GM23338 (cell line): ENCODE results near the gene MAST4. TPM values are rescaled to one million over a fixed set of nuclear protein-coding genes. Genes with fewer than 3 reads are reported as not detected.

Source experiments
- ATAC-seq: fragments of 200-7000 bp; cut with Tn5 transposase; 3 replicates; pipeline ENCODE4 v1.9.1; 2020
- DNase-seq: peaks from one replicate; pipeline ENCODE4 v3.0.0-alpha.2; 2015; ENCODE audit warnings: low spot score
- H2AFZ ChIP-seq: fragments of 200-600 bp; sonication (generic); 2 replicates; pipeline ENCODE4 v1.8.0; 2016; ENCODE audit warnings: antibody characterized with exemption, mild to moderate bottlenecking, moderate library complexity
- H3F3A ChIP-seq: fragments of 200-600 bp; sonication (generic); replicated peaks from 2 replicates; pipeline ENCODE4 v1.8.0; 2017; ENCODE audit warnings: antibody characterized with exemption, mixed run types, low read depth
- H3K27ac ChIP-seq: fragments of 200-600 bp; sonication (generic); 2 replicates; pipeline ENCODE4 v1.6.1; 2016; ENCODE audit warnings: low read depth
- H3K27me3 ChIP-seq: fragments of 200-600 bp; sonication (generic); 2 replicates; pipeline ENCODE4 v1.8.0; 2016; ENCODE audit warnings: mild to moderate bottlenecking, mixed run types, moderate library complexity; ENCODE audit not compliant: insufficient read depth
- H3K36me3 ChIP-seq: fragments of 200-600 bp; sonication (generic); 2 replicates; pipeline ENCODE4 v1.8.0; 2016; ENCODE audit warnings: mild to moderate bottlenecking; ENCODE audit not compliant: insufficient read depth
- H3K4me1 ChIP-seq: fragments of 200-600 bp; sonication (generic); 2 replicates; pipeline ENCODE4 v1.8.0; 2016; ENCODE audit warnings: mild to moderate bottlenecking, moderate library complexity; ENCODE audit not compliant: insufficient read depth
- H3K4me2 ChIP-seq: fragments of 200-600 bp; sonication (generic); 2 replicates; pipeline ENCODE4 v1.7.1; 2017; ENCODE audit warnings: mixed run types
- H3K4me3 ChIP-seq: fragments of 200-600 bp; sonication (generic); 2 replicates; pipeline ENCODE4 v1.6.1; 2016; ENCODE audit warnings: mixed run types
- H3K79me2 ChIP-seq: fragments of 200-600 bp; sonication (generic); replicated peaks from 2 replicates; pipeline ENCODE4 v1.8.0; 2017; ENCODE audit warnings: mild to moderate bottlenecking; ENCODE audit not compliant: insufficient read depth
- H3K9me2 ChIP-seq: fragments of 200-600 bp; sonication (generic); 2 replicates; pipeline ENCODE4 v1.8.0; 2017; ENCODE audit not compliant: insufficient read depth
- H4K20me1 ChIP-seq: fragments of 200-600 bp; sonication (generic); replicated peaks from 2 replicates; pipeline ENCODE4 v1.8.0; 2017; ENCODE audit warnings: mild to moderate bottlenecking; ENCODE audit not compliant: insufficient read depth
- H3K27ac Mint-ChIP-seq: 2 replicates; pipeline ENCODE4 v1.8.0; 2020; ENCODE audit warnings: inconsistent platforms, mild to moderate bottlenecking, moderate library complexity, mixed read lengths
- H3K27me3 Mint-ChIP-seq: 3 replicates; pipeline ENCODE4 v1.8.0; 2022; ENCODE audit warnings: low read depth, mild to moderate bottlenecking, moderate library complexity, mixed read lengths, inconsistent platforms; ENCODE audit not compliant: insufficient read depth, poor library complexity
- H3K36me3 Mint-ChIP-seq: 3 replicates; pipeline ENCODE4 v1.8.0; 2021; ENCODE audit warnings: low read depth, mild to moderate bottlenecking, inconsistent platforms, moderate library complexity, mixed read lengths
- H3K4me1 Mint-ChIP-seq: 3 replicates; pipeline ENCODE4 v1.8.0; 2020; ENCODE audit warnings: mild to moderate bottlenecking, inconsistent platforms, mixed read lengths
- H3K4me3 Mint-ChIP-seq: 3 replicates; pipeline ENCODE4 v1.8.0; 2021; ENCODE audit warnings: moderate library complexity, mild to moderate bottlenecking, inconsistent platforms, mixed read lengths
- H3K9me3 Mint-ChIP-seq: 3 replicates; pipeline ENCODE4 v1.8.0; 2020; ENCODE audit warnings: moderate library complexity, mild to moderate bottlenecking, inconsistent platforms, mixed read lengths
- CREB1 ChIP-seq: fragments of 250-450 bp; sonication (Bioruptor Pico); IDR thresholded peaks from 2 replicates; pipeline ENCODE4 v1.5.0; 2020; ENCODE audit warnings: low read depth, mild to moderate bottlenecking, moderate library complexity
- EZH2 ChIP-seq: fragments of 200-600 bp; sonication (generic); IDR thresholded peaks from one replicate; pipeline ENCODE4 v1.8.0; 2017; ENCODE audit warnings: antibody characterized with exemption, mild to moderate bottlenecking, low read depth; ENCODE audit not compliant: unreplicated experiment
- EZH2phosphoT487 ChIP-seq: fragments of 200-600 bp; sonication (generic); IDR thresholded peaks from one replicate; pipeline ENCODE4 v1.8.1; 2018; ENCODE audit warnings: antibody characterized with exemption; ENCODE audit not compliant: unreplicated experiment
- JUNB ChIP-seq: IDR thresholded peaks from one replicate; pipeline ENCODE4 v1.6.1; 2016; ENCODE audit warnings: antibody characterized with exemption; ENCODE audit not compliant: unreplicated experiment
- NANOG ChIP-seq: IDR thresholded peaks from 2 replicates; pipeline ENCODE4 v1.6.1; 2016; ENCODE audit warnings: antibody characterized with exemption, borderline replicate concordance
- POLR2AphosphoS5 ChIP-seq: IDR thresholded peaks from 2 replicates; pipeline ENCODE4 v1.6.1; 2016; ENCODE audit warnings: antibody characterized with exemption, low read depth
- STAT1 ChIP-seq: IDR thresholded peaks from one replicate; pipeline ENCODE4 v1.6.1; 2016; ENCODE audit warnings: antibody characterized with exemption; ENCODE audit not compliant: unreplicated experiment
- ZNF114 ChIP-seq: fragments of 250-450 bp; sonication (Bioruptor Pico); IDR thresholded peaks from 2 replicates; pipeline ENCODE4 v1.5.0; 2020; ENCODE audit warnings: mild to moderate bottlenecking, moderate library complexity
- ZNF331 ChIP-seq: fragments of 250-450 bp; sonication (Bioruptor Pico); IDR thresholded peaks from 2 replicates; pipeline ENCODE4 v1.5.0; 2020; ENCODE audit warnings: low read depth, mild to moderate bottlenecking, moderate library complexity
- polyA plus RNA-seq: library from polyadenylated mRNA; unstranded; fragments of >200 nt; fragmentation: Nextera tagmentation; extraction: Ambion mirVana; gene quantifications from 2 replicates; pipeline ENCODE4 v1.2.1, GENCODE V29; 2016
- total RNA-seq: library from RNA; depleted of rRNA; stranded (reverse); fragments of >200 nt; shearing (Covaris generic); gene quantifications from 2 replicates; pipeline ENCODE4 v1.2.3, GENCODE V29; 2014
- TF ChIP-seq, protein P1 (sequence below): IDR thresholded peaks from one replicate; pipeline ENCODE4 v1.6.1; 2018; ENCODE audit warnings: antibody characterized with exemption; ENCODE audit not compliant: unreplicated experiment
- TF ChIP-seq, protein P2 (sequence below), 2 experiments: fragments of 200-600 bp in 1 of 2; sonication (generic) in 1 of 2; conservative IDR thresholded peaks; 2 replicates each; pipeline versions ENCODE4 v1.5.1 to v1.6.1; 2016 to 2017; ENCODE audit warnings: antibody characterized with exemption in 2 of 2, low read depth in 2 of 2, mild to moderate bottlenecking in 2 of 2, moderate library complexity in 1 of 2
- TF ChIP-seq, protein P3 (sequence below): IDR thresholded peaks from 2 replicates; pipeline ENCODE4 v1.6.1; 2016; ENCODE audit warnings: antibody characterized with exemption

MAST4 gene
- total and polyA plus RNA-seq, 2 experiments from 2014 or later = 3.6 to 8.5 TPM

DNA sequence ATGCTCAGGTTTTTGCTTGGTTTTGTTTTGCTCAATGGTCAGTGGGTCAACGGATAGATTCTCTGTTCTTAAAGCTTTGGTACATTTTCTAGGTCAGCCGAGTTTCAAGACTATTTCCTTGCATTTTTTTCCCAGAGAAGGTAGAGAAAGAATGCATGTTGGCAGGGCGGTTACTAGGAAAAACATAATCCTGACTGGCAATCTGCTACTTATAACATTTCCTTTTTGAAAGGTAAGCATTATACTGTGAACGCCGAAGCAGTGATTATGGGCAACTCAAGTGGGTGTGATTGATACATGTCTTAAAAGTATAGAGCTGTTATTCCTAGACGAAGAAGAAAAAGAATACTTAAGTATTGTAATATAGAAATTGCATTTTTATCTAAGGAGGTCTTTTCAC is 273.2 kb downstream of the MAST4 start:
- Histone ChIP-seq H2AFZ (no peak overlapping the region), H3K27me3 (no peaks in the 10 kb centered on the region), H3K9me2 (no peaks in the 10 kb centered on the region), H3K27ac (no peak overlapping the region), H3K79me2 (no peaks in the 10 kb centered on the region), H3F3A (no peaks in the 10 kb centered on the region), H3K4me3 (no peak overlapping the region), H3K4me2 (no peak overlapping the region), H3K36me3 (no peaks in the 10 kb centered on the region), H4K20me1 (no peaks in the 10 kb centered on the region), H3K4me1 (peaks cover 9% of the 10 kb centered on the region; the same call in 1 of the 2 replicates)
- no peak for DNase-seq
- Mint-ChIP-seq H3K9me3 (no peaks in the 10 kb centered on the region), H3K4me1 (peaks cover 19% of the 10 kb centered on the region), H3K4me3 (no peak overlapping the region), H3K27ac (no peak overlapping the region), H3K27me3 (no peaks in the 10 kb centered on the region), H3K36me3 (no peaks in the 10 kb centered on the region)
- no peak for TF ChIP-seq JUNB
- TF ChIP-seq, protein P1, sequence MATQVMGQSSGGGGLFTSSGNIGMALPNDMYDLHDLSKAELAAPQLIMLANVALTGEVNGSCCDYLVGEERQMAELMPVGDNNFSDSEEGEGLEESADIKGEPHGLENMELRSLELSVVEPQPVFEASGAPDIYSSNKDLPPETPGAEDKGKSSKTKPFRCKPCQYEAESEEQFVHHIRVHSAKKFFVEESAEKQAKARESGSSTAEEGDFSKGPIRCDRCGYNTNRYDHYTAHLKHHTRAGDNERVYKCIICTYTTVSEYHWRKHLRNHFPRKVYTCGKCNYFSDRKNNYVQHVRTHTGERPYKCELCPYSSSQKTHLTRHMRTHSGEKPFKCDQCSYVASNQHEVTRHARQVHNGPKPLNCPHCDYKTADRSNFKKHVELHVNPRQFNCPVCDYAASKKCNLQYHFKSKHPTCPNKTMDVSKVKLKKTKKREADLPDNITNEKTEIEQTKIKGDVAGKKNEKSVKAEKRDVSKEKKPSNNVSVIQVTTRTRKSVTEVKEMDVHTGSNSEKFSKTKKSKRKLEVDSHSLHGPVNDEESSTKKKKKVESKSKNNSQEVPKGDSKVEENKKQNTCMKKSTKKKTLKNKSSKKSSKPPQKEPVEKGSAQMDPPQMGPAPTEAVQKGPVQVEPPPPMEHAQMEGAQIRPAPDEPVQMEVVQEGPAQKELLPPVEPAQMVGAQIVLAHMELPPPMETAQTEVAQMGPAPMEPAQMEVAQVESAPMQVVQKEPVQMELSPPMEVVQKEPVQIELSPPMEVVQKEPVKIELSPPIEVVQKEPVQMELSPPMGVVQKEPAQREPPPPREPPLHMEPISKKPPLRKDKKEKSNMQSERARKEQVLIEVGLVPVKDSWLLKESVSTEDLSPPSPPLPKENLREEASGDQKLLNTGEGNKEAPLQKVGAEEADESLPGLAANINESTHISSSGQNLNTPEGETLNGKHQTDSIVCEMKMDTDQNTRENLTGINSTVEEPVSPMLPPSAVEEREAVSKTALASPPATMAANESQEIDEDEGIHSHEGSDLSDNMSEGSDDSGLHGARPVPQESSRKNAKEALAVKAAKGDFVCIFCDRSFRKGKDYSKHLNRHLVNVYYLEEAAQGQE = no peak
- TF ChIP-seq ZNF331 (CRISPR knock-in tag) = no peak
- TF ChIP-seq, protein P2, sequence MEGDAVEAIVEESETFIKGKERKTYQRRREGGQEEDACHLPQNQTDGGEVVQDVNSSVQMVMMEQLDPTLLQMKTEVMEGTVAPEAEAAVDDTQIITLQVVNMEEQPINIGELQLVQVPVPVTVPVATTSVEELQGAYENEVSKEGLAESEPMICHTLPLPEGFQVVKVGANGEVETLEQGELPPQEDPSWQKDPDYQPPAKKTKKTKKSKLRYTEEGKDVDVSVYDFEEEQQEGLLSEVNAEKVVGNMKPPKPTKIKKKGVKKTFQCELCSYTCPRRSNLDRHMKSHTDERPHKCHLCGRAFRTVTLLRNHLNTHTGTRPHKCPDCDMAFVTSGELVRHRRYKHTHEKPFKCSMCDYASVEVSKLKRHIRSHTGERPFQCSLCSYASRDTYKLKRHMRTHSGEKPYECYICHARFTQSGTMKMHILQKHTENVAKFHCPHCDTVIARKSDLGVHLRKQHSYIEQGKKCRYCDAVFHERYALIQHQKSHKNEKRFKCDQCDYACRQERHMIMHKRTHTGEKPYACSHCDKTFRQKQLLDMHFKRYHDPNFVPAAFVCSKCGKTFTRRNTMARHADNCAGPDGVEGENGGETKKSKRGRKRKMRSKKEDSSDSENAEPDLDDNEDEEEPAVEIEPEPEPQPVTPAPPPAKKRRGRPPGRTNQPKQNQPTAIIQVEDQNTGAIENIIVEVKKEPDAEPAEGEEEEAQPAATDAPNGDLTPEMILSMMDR (conservative IDR thresholded peaks at IDR 0.05; ENCODE audit: low read depth in 2 of 2) = no peak
- no peak for TF ChIP-seq ZNF114 (CRISPR knock-in tag)
- no peak for TF ChIP-seq CREB1 (CRISPR knock-in tag)
- ATAC-seq = no peak

DNA sequence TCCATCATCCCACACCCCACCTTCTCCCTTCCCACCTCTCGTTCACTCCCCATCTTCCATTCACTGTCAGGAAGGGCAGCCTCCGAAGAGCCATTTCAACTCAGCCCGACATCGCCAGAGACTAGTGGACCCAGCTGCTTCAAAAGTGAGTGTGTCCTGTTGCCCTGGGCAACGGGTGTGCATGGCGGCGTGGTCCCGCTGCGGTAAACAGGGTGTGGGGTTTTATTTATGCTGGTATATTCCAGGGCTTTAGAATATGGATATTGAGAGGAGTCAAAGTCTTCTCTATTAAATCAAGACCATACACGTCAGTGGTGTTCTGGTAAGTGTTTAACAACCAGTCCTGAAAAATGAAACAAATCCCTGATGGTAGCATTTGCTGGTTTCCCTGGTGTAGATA is 274.5 kb downstream of the MAST4 start:
- Mint-ChIP-seq H3K4me3 (no peak overlapping the region), H3K36me3 (no peaks in the 10 kb centered on the region), H3K9me3 (no peaks in the 10 kb centered on the region), H3K27ac (no peak overlapping the region), H3K27me3 (no peaks in the 10 kb centered on the region), H3K4me1 (peaks cover 18% of the 10 kb centered on the region)
- Histone ChIP-seq H3F3A (no peaks in the 10 kb centered on the region), H3K79me2 (no peaks in the 10 kb centered on the region), H3K9me2 (no peaks in the 10 kb centered on the region), H3K27ac (no peak overlapping the region), H2AFZ (no peak overlapping the region), H3K4me2 (no peak overlapping the region), H3K4me3 (no peak overlapping the region), H4K20me1 (no peaks in the 10 kb centered on the region), H3K36me3 (no peaks in the 10 kb centered on the region), H3K4me1 (peaks cover 9% of the 10 kb centered on the region; the same call in 1 of the 2 replicates), H3K27me3 (no peaks in the 10 kb centered on the region)
- no peak for ATAC-seq
- no peak for DNase-seq
- TF ChIP-seq EZH2phosphoT487 = no peak
- TF ChIP-seq STAT1 = no peak
- TF ChIP-seq JUNB = no peak
- TF ChIP-seq ZNF331 (CRISPR knock-in tag) = no peak
- no peak for TF ChIP-seq POLR2AphosphoS5
- no peak for TF ChIP-seq ZNF114 (CRISPR knock-in tag)
- no peak for TF ChIP-seq NANOG
- TF ChIP-seq, protein P2 (conservative IDR thresholded peaks at IDR 0.05; ENCODE audit: low read depth in 2 of 2) = no peak
- TF ChIP-seq, protein P1 = no peak
- no peak for TF ChIP-seq EZH2
- TF ChIP-seq, protein P3, sequence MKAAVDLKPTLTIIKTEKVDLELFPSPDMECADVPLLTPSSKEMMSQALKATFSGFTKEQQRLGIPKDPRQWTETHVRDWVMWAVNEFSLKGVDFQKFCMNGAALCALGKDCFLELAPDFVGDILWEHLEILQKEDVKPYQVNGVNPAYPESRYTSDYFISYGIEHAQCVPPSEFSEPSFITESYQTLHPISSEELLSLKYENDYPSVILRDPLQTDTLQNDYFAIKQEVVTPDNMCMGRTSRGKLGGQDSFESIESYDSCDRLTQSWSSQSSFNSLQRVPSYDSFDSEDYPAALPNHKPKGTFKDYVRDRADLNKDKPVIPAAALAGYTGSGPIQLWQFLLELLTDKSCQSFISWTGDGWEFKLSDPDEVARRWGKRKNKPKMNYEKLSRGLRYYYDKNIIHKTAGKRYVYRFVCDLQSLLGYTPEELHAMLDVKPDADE = no peak
